Pulmonary artery endothelial cell (primary cell): ENCODE measurements around the gene ASAP3. TPM values are rescaled to one million over a fixed set of nuclear protein-coding genes. Genes with fewer than 3 reads are reported as not detected.

Experiments used
- DNase-seq: peaks from one replicate; pipeline ENCODE4 v3.0.0-alpha.2; 2011; ENCODE audit warnings: low read depth, low spot score
- total RNA-seq: library from RNA; depleted of rRNA; stranded (reverse); fragments of >200 nt; gene quantifications from 2 replicates; pipeline ENCODE4 v1.2.3, GENCODE V29; 2014

The ASAP3 gene
- total RNA-seq, 1 donor from 2014 or later: 8.0 TPM

GRCh38 chr1:23450894-23451293 is 33.1 kb downstream of the ASAP3 start:
- DNase-seq: no peak

GRCh38 chr1:23449958-23450357 is 34.0 kb downstream of the ASAP3 start:
- no peak for DNase-seq

DNA sequence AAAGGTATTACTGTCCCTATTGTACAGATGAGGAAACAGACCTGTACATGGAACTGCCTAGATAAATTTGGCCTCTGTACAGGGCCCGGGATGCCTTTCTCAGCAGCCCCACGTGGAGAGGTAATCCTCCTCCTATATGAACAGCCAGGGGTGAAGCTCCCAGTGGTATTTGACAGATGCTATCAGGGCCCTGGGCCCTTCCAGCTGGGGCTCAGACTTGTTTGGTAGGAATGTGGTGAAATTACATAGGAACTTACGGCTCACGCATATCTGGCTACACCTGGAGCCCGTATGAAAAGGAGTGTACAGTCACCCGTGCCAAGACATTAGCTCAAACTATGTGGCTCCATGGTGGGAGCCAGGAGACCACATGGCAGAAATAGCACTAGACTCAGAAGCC is 34.7 kb downstream of the ASAP3 start:
- DNase-seq: no peak

DNA sequence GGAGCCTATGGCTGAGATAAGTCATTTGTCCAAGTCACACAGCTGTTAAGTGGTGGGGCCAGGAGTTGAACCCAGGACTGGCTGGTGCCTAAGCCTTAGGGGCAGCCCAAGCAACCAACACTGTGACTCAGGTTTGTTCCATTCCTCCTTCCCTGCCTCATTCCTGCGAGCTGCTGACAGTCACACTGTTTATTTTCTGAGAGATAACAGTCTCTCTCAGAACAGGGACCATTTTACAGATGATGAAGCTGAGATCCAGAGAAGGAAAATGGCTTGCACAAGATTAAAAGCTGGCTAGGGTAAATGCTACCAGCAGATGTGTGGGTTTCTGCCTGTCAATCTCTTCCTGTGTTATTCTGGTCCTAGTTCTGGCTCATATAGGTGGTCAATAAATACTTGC is 35.1 kb downstream of the ASAP3 start:
- no peak for DNase-seq

- no peak for DNase-seq
Measured at GRCh38 chr1:23446661-23447310, 37.2 kb downstream of the ASAP3 start.

DNA sequence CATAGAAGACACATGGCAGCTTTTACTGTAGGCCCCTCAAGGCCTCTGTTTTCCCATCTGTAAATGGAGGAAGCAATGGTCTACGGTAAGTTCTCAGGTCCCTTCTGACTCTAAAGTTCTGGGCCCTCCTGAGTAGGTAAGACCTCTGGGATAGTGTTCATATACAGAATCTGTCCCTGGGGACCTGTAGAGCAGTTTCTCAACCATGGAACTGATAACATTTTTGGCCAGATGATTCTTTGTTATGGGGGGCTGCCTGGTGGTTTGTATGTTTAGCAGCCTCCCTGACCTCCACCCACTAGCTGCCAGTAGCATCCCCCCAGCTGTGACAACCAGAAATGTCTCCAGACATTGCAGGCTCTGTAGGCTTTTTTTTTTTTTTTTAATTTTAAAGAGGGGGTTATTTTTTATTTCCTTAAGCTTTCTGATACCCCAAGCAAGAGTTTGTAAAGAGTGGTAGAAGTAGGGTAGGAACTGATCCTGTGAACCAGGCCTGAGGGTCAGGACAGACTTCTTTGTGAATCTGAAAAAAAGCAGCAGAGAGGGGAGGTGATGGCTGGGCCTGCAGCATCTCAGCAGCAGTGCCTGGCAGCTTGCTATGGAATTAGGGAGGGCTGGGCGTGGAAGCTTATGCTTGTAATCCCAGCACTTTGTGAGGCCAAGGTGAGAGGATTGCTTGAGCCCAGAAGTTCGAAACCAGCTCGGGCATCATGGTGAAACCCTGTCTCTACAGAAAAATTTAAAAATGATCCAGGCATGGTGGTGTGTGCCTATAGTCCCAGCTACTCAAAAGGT is 39.2 kb downstream of the ASAP3 start:
- DNase-seq: no peak

DNA sequence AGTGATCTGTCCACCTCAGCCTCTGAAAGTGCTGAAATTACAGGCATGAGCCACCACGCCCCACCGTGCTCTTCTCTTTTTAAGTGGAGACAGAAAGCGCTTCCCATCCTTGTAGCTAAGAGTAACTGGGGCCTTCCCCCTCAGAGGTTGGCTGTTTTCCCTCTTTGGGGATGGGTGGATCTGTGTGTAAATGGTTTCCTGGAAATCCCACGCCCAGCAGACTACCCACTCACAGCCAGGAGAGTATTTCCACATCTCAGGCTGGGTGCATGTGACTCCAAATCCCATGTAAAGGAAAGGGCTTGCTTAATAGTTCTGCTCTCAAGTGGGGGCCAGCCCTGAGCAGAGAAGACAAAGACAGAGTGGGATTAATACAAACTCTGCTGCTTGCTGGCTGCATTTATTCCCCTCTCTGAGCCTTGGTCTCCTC is 39.9 kb downstream of the ASAP3 start:
- no peak for DNase-seq

DNA sequence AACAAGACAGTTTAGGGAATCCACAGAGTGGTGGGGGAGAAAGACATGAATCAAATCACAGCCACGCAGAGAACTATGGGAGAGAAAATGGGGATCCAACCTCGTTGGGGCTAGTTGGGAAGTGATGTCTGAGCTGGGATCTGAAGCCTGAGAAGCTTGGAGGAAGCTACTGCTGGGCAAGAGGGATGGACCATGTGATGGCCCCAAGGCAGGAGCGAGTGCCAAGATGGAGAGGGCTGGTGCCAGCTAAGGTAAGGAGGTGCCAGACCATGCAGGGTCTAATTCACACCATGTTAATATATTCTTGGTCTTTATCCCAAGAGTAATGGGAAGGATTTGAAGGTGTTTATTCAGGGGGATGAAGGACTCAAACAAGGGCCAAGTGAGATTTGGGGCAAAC is 41.2 kb downstream of the ASAP3 start:
- no peak for DNase-seq

- no peak for DNase-seq
Measured at GRCh38 chr1:23441446-23442148, 42.4 kb downstream of the ASAP3 start.

- no peak for DNase-seq
Measured at GRCh38 chr1:23438545-23438944, 45.4 kb downstream of the ASAP3 start.

GRCh38 chr1:23437355-23437664 is 46.7 kb downstream of the ASAP3 start:
- DNase-seq: no peak

DNA sequence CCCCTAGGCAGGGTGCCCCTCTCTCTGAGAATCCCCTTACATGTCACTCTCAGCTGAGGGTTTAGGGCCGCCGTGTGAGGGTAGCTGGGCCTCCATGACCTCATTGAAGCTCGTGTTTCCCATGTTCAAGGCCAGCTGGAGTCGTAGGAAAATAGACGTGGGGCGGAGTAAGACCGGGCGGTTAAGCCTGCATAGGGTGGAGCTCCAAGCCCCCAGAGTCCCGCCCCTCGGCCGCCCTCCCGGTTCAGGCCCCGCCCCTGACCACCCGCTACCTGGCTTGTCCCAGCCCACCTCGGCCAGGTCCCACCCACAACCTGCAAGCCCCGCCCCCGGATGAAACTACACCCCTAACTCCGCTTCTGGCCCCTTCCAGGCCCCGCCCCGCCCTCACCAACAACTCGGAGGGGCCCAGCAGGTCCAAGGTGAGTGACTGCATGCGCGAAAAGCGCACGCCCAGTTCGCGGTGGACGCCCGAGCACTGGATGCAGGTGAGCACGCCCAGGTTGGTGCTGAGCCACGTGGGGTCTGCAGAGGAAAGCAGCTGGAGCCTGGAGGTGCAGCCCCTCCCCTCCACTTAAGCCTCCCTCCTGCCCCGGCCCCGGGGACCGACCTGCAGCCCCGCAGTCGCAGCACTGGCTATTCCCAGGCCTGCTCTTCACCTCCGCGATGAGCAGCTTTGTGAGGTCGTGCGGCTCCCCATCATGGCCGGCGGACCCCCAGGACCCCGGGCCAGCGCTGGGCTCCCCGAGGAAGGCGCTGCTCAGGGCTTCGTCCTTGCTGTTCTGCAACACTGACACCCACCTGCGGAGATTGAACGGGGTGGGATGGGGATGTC is 47.2 kb downstream of the ASAP3 start:
- no peak for DNase-seq

GRCh38 chr1:23434260-23434775 is 49.7 kb downstream of the ASAP3 start:
- no peak for DNase-seq

DNA sequence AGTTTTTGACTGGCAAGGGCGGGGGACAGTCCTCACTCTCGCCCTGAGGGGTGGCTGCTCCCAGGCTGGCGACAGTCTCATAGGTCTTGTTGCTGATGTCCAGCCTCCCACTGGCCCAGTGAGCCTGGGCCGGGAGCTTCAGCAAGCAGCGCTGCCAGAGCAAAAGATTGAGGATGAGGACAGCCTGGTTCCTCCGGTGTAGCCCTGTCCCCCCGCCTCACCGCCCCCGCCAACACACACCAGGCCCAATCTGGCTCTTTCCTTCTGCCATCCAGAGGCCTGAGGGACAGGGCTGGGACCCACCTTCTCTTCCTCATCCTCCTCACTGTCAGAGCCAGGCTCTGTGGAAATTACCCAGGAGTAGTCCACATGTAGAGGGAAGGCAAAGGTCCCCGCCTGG is 50.9 kb downstream of the ASAP3 start:
- DNase-seq: no peak

DNA sequence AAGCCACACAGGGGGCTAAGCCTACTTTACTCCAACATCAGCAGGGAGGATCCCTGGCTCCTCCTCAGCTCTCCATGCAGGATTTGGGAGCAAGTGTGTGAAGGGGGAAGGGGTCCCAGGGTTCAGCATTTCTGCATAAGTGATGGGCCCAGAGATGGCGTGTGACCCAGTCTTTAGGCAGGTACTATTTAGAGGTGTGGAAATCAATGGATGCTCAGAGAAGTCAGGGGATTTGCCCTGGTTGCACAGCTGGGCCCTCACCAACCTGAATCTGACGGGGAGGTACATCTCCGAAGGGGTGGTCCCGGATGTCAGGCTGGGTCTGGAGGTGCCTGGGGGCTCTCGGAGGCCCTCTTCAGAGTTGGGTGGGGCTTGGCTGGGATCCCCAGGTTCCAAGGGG is 52.5 kb downstream of the ASAP3 start:
- DNase-seq: no peak

- DNase-seq: no peak
Measured at GRCh38 chr1:23430803-23431202, 53.2 kb downstream of the ASAP3 start.

DNA sequence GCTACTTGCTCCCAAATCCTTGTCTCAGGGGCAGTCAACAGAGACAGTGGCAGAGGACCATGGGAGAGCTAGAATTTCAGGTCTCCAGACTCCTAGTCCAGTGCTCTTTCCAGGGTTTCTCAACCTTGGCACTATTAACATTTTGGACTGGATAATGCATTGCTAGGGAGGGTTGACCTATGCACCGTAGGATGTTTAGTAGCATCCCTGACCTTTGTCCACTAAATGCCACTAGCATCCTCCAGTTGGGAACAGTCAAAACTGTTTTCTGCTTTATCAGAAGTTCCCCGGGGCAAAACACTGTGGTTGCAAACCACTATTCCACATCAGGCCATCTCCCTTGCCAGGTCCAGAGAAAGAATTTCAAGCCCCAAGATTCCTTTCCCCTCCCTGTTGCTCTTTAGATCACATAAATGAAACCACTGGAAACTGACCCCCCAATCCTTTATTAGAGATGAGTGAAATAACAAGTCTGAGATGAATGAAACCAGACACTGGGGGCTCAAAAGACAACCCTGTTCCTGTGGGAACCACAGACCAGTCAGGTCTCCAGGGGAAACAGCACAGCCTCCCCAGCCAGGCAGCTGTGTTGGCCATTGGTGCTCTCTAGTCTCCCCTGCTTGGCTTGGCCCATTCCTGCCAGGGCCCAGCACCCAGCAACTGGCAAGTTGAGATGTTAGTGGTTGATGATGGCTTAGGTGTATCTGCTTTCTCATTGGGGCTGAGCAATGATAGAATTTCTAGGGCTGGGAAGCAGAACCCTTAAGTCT is 55.7 kb downstream of the ASAP3 start:
- DNase-seq: no peak

DNA sequence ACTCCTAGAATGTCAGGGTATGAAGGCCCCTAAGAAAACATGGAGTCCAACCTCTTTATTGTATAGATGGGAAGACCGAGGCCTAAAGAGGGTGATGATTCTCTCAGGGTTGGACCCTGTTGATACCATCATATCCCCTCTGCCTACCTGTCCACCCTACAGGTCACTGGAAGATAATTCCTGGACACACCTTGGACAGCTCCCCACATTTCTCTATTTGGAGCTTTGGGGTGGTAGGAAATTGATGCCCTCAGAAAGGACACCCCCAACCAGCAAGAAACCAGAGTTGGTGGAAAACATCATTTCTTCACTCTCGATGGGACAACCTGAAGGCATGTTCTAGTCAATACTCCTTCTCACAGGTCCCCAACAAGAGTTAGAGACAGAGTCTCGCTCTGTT is 56.4 kb downstream of the ASAP3 start:
- DNase-seq: no peak

- no peak for DNase-seq
Measured at GRCh38 chr1:23426828-23427227, 57.2 kb downstream of the ASAP3 start.

GRCh38 chr1:23425193-23425494 is 58.8 kb downstream of the ASAP3 start:
- no peak for DNase-seq
